ENCODE measurements around the gene ANGPTL5.

- TF ChIP-seq, protein P1, sequence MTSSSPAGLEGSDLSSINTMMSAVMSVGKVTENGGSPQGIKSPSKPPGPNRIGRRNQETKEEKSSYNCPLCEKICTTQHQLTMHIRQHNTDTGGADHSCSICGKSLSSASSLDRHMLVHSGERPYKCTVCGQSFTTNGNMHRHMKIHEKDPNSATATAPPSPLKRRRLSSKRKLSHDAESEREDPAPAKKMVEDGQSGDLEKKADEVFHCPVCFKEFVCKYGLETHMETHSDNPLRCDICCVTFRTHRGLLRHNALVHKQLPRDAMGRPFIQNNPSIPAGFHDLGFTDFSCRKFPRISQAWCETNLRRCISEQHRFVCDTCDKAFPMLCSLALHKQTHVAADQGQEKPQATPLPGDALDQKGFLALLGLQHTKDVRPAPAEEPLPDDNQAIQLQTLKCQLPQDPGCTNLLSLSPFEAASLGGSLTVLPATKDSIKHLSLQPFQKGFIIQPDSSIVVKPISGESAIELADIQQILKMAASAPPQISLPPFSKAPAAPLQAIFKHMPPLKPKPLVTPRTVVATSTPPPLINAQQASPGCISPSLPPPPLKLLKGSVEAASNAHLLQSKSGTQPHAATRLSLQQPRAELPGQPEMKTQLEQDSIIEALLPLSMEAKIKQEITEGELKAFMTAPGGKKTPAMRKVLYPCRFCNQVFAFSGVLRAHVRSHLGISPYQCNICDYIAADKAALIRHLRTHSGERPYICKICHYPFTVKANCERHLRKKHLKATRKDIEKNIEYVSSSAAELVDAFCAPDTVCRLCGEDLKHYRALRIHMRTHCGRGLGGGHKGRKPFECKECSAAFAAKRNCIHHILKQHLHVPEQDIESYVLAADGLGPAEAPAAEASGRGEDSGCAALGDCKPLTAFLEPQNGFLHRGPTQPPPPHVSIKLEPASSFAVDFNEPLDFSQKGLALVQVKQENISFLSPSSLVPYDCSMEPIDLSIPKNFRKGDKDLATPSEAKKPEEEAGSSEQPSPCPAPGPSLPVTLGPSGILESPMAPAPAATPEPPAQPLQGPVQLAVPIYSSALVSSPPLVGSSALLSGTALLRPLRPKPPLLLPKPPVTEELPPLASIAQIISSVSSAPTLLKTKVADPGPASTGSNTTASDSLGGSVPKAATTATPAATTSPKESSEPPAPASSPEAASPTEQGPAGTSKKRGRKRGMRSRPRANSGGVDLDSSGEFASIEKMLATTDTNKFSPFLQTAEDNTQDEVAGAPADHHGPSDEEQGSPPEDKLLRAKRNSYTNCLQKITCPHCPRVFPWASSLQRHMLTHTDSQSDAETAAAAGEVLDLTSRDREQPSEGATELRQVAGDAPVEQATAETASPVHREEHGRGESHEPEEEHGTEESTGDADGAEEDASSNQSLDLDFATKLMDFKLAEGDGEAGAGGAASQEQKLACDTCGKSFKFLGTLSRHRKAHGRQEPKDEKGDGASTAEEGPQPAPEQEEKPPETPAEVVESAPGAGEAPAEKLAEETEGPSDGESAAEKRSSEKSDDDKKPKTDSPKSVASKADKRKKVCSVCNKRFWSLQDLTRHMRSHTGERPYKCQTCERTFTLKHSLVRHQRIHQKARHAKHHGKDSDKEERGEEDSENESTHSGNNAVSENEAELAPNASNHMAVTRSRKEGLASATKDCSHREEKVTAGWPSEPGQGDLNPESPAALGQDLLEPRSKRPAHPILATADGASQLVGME (CRISPR knock-in tag; IDR thresholded peaks at IDR 0.05) = no peak
- TF ChIP-seq TCF7 (IDR thresholded peaks at IDR 0.05; ENCODE audit: borderline replicate concordance) (no peak), TSHZ1 (CRISPR knock-in tag; IDR thresholded peaks at IDR 0.05) (no peak), ZNF274 (IDR thresholded peaks at IDR 0.05; ENCODE audit: borderline replicate concordance, low read depth, low read length) (no peak), KDM1A (IDR thresholded peaks at IDR 0.05) (no peak), ZNF589 (CRISPR knock-in tag; IDR thresholded peaks at IDR 0.05; ENCODE audit: low read depth) (no peak)
- TF ChIP-seq, protein P2, sequence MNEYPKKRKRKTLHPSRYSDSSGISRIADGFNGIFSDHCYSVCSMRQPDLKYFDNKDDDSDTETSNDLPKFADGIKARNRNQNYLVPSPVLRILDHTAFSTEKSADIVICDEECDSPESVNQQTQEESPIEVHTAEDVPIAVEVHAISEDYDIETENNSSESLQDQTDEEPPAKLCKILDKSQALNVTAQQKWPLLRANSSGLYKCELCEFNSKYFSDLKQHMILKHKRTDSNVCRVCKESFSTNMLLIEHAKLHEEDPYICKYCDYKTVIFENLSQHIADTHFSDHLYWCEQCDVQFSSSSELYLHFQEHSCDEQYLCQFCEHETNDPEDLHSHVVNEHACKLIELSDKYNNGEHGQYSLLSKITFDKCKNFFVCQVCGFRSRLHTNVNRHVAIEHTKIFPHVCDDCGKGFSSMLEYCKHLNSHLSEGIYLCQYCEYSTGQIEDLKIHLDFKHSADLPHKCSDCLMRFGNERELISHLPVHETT (CRISPR knock-in tag; conservative IDR thresholded peaks at IDR 0.05 in 1 of 2, IDR thresholded peaks at IDR 0.05 in 1 of 2) = no peak
- TF ChIP-seq, protein P3, sequence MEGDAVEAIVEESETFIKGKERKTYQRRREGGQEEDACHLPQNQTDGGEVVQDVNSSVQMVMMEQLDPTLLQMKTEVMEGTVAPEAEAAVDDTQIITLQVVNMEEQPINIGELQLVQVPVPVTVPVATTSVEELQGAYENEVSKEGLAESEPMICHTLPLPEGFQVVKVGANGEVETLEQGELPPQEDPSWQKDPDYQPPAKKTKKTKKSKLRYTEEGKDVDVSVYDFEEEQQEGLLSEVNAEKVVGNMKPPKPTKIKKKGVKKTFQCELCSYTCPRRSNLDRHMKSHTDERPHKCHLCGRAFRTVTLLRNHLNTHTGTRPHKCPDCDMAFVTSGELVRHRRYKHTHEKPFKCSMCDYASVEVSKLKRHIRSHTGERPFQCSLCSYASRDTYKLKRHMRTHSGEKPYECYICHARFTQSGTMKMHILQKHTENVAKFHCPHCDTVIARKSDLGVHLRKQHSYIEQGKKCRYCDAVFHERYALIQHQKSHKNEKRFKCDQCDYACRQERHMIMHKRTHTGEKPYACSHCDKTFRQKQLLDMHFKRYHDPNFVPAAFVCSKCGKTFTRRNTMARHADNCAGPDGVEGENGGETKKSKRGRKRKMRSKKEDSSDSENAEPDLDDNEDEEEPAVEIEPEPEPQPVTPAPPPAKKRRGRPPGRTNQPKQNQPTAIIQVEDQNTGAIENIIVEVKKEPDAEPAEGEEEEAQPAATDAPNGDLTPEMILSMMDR (IDR thresholded peaks at IDR 0.05 in 2 of 3, conservative IDR thresholded peaks at IDR 0.05 in 1 of 3; ENCODE audit: insufficient read depth in 2 of 3, low read depth in 1 of 3, low read length in 3 of 3) = no peak
Observed at GRCh38 chr11:101955701-101956100, 39.4 kb upstream of the ANGPTL5 start.
